SU-DHL-6 (cell line): ENCODE data around the gene TRIM39.

Experiments
- CTCF ChIP-seq: fragments of 200-600 bp; sonication (generic); IDR thresholded peaks from one replicate; pipeline ENCODE4 v1.5.1; 2017; ENCODE audit warnings: antibody characterized with exemption, mild to moderate bottlenecking, low read length, moderate library complexity; ENCODE audit not compliant: insufficient read depth, poor library complexity, severe bottlenecking
- EZH2phosphoT487 ChIP-seq: fragments of 200-600 bp; sonication (generic), shearing (Covaris generic); conservative IDR thresholded peaks from 2 replicates; pipeline ENCODE4 v1.6.1; 2018; ENCODE audit warnings: mild to moderate bottlenecking, antibody characterized with exemption, low read length, moderate library complexity, mixed read lengths

- no peak for TF ChIP-seq CTCF
- no peak for TF ChIP-seq EZH2phosphoT487
These were observed 33.4 kb downstream of the TRIM39 start for GRCh38 chr6:30360139-30360538.
